Right cardiac atrium (tissue), 5 donors: ENCODE results near the gene NKX1-1. TPM values are rescaled to one million over a fixed set of nuclear protein-coding genes. Genes with fewer than 3 reads are reported as not detected.
A peak's percentile ranks its signal among the peaks of the same experiment; 100 is the strongest.

Experiments used
- ATAC-seq, 2 donors: fragments of 200-7000 bp; cut with Tn5 transposase; one replicate each; pipeline versions ENCODE4 v1.8.0 to v1.9.1; 2020; ENCODE audit warnings: moderate library complexity in 2 of 2, mild to moderate bottlenecking in 1 of 2
- DNase-seq, 3 donors: peaks; one replicate each; pipeline ENCODE4 v3.0.0-alpha.2; 2020
- H3K27ac ChIP-seq: one replicate; pipeline ENCODE4 v1.5.1; 2013; ENCODE audit warnings: mild to moderate bottlenecking, low read length, control low read depth, moderate library complexity
- H3K27me3 ChIP-seq: one replicate; pipeline ENCODE4 v1.6.1; 2013; ENCODE audit not compliant: control insufficient read depth, insufficient read depth
- H3K4me1 ChIP-seq: one replicate; pipeline ENCODE4 v1.6.1; 2013; ENCODE audit warnings: low read length; ENCODE audit not compliant: control insufficient read depth, insufficient read depth
- H3K4me3 ChIP-seq: one replicate; pipeline ENCODE4 v1.5.1; 2013; ENCODE audit warnings: low read length, control low read depth
- H3K9me3 ChIP-seq: one replicate; pipeline ENCODE4 v1.6.1; 2013; ENCODE audit warnings: low read length; ENCODE audit not compliant: control insufficient read depth
- WGBS: extraction: QIAGEN DNeasy Blood & Tissue Kit; methylation state at CpG from one replicate; pipeline ENCODE4 v1.1.7; 2013; 5-methylcytosine and 5-hydroxymethylcytosine counted together
- intact Hi-C, 4 donors: fragments of 100-400 bp; cut with DNase I; formaldehyde crosslinking; loops; one replicate each; pipeline versions ENCODE4 v1.11.0 to v1.14.0; 2022 to 2023
- long read RNA-seq, 4 donors: library from polyadenylated mRNA; unstranded; transcript quantifications; one replicate each; pipeline ENCODE4 v2.0.0, GENCODE V29; 2020 to 2021
- polyA plus RNA-seq: library from polyadenylated mRNA; stranded (reverse); fragments of 200-250 nt; gene quantifications from one replicate; pipeline ENCODE4 v1.2.3, GENCODE V29; 2013
- total RNA-seq, 4 donors: library from RNA; stranded (reverse); fragmentation: NEBNext Ultra II Directional; extraction: Animal tissue kit (Norgen Biotek cat#: 25700); gene quantifications; one replicate each; pipeline ENCODE4 v1.2.1, GENCODE V29; 2021
- donor health status: healthy with polysubstance abuse.
- donor health status: DM: no; HTN: yes; CAD: no.
- donor health status: DM: no; HTN: no; CAD: no.
- donor health status: DM: no; HTN: yes; CAD: no; lungs with severe emphysema.
- donor health status: DM: yes; HTN: yes; CAD: no.

Gene NKX1-1
- total RNA-seq (not detected), polyA plus RNA-seq (not detected)
- long read RNA-seq, donor 1: 0 reads
- long read RNA-seq, donor 2: 0 reads
- long read RNA-seq, donor 3: 0 reads
- long read RNA-seq, donor 4: 0 reads

GRCh38 chr4:1406394-1406980 lies at the start of gene NKX1-1:
NKX1-1 (minus strand) TSS chr4:1406442; CDS start chr4:1406442, 0 bp downstream.
- Histone ChIP-seq H3K4me3 (no peak within 1 kb of the TSS), H3K27me3 (no peaks in the 10 kb centered on the region), H3K27ac (no peak within 1 kb of the TSS), H3K4me1 (no peaks in the 10 kb centered on the region), H3K9me3 (no peaks in the 10 kb centered on the region)
- ATAC-seq (no peak), DNase-seq (peak in 2 of 3 donors; percentile 26 to 41)
- 4% methylated on average over 91 of the region's 91 CpGs for WGBS
- intact Hi-C loops: no loop called here

GRCh38 chr4:1453731-1454130 lies 47.5 kb upstream of the NKX1-1 start:
- ATAC-seq (no peak), DNase-seq (no peak)
- H3K27ac ChIP-seq: no peak overlapping the region
- no peaks in the 10 kb centered on the region for H3K4me1 ChIP-seq
- H3K4me3 ChIP-seq: no peak overlapping the region
- H3K27me3 ChIP-seq: no peaks in the 10 kb centered on the region
- intact Hi-C loops: no loop called here
- 86% methylated on average over 2 of the region's 2 CpGs for WGBS
- no peaks in the 10 kb centered on the region for H3K9me3 ChIP-seq

GRCh38 chr4:1452431-1453051 lies 46.3 kb upstream of the NKX1-1 start:
- H3K27ac ChIP-seq: no peak overlapping the region
- no peaks in the 10 kb centered on the region for H3K9me3 ChIP-seq
- intact Hi-C loops: no loop called here
- H3K27me3 ChIP-seq: no peaks in the 10 kb centered on the region
- WGBS: 66% methylated on average over 5 of the region's 5 CpGs
- no peak overlapping the region for H3K4me3 ChIP-seq
- H3K4me1 ChIP-seq: no peaks in the 10 kb centered on the region
- DNase-seq (no peak), ATAC-seq (no peak)

- ATAC-seq (no peak), DNase-seq (no peak)
- intact Hi-C loops: no loop called here
- no peaks in the 10 kb centered on the region for H3K4me1 ChIP-seq
- H3K27me3 ChIP-seq: no peaks in the 10 kb centered on the region
- no peaks in the 10 kb centered on the region for H3K9me3 ChIP-seq
- WGBS: 73% methylated on average over 3 of the region's 3 CpGs
- no peak overlapping the region for H3K4me3 ChIP-seq
- no peak overlapping the region for H3K27ac ChIP-seq
Measured at GRCh38 chr4:1451752-1452122, 45.5 kb upstream of the NKX1-1 start.

GRCh38 chr4:1451106-1451751 lies 45.0 kb upstream of the NKX1-1 start:
- ATAC-seq (no peak), DNase-seq (peak in 1 of 3 donors; percentile 18)
- Histone ChIP-seq H3K27ac (no peak overlapping the region), H3K4me3 (no peak overlapping the region), H3K27me3 (no peaks in the 10 kb centered on the region), H3K9me3 (no peaks in the 10 kb centered on the region), H3K4me1 (no peaks in the 10 kb centered on the region)
- intact Hi-C loops: no loop called here
- 79% methylated on average over 18 of the region's 18 CpGs for WGBS

- Histone ChIP-seq H3K27me3 (no peaks in the 10 kb centered on the region), H3K9me3 (no peaks in the 10 kb centered on the region), H3K4me3 (no peak overlapping the region), H3K27ac (no peak overlapping the region), H3K4me1 (no peaks in the 10 kb centered on the region)
- intact Hi-C loops: no loop called here
- ATAC-seq: no peak
- DNase-seq: peak in 1 of 3 donors; percentile 41
- 80% methylated on average over 32 of the region's 32 CpGs for WGBS
Measured at GRCh38 chr4:1449833-1450741, 43.8 kb upstream of the NKX1-1 start.

- intact Hi-C loops: no loop called here
- Histone ChIP-seq H3K9me3 (no peaks in the 10 kb centered on the region), H3K27me3 (no peaks in the 10 kb centered on the region), H3K27ac (no peak overlapping the region), H3K4me3 (no peak overlapping the region), H3K4me1 (no peaks in the 10 kb centered on the region)
- 53% methylated on average over 12 of the region's 12 CpGs for WGBS
- peak in 1 of 3 donors; percentile 39 for DNase-seq
- ATAC-seq: no peak
Measured at GRCh38 chr4:1449475-1449832, 43.2 kb upstream of the NKX1-1 start.

- Histone ChIP-seq H3K27ac (no peak overlapping the region), H3K27me3 (no peaks in the 10 kb centered on the region), H3K4me3 (no peak overlapping the region), H3K4me1 (no peaks in the 10 kb centered on the region), H3K9me3 (no peaks in the 10 kb centered on the region)
- DNase-seq (peak in 1 of 3 donors; percentile 14), ATAC-seq (peak in 1 of 2 donors; percentile 28)
- intact Hi-C loops: no loop called here
- 78% methylated on average over 28 of the region's 28 CpGs for WGBS
Measured at GRCh38 chr4:1448589-1449420, 42.6 kb upstream of the NKX1-1 start.

GRCh38 chr4:1447676-1448588 lies 41.7 kb upstream of the NKX1-1 start:
- ATAC-seq: peak in 1 of 2 donors; percentile 22
- H3K4me3 ChIP-seq: no peak overlapping the region
- peak in 1 of 3 donors; percentile 41 for DNase-seq
- no peak overlapping the region for H3K27ac ChIP-seq
- WGBS: 74% methylated on average over 18 of the region's 18 CpGs
- no peaks in the 10 kb centered on the region for H3K4me1 ChIP-seq
- H3K27me3 ChIP-seq: no peaks in the 10 kb centered on the region
- intact Hi-C loops: no loop called here
- H3K9me3 ChIP-seq: no peaks in the 10 kb centered on the region
